ENCODE measurements around the gene DISC1. TPM values are rescaled to one million over a fixed set of nuclear protein-coding genes. Genes with fewer than 3 reads are reported as not detected.
"Not testable (repeated sequence)": the region's sequence is repeated elsewhere in the genome, so short reads cannot be mapped to it uniquely, and the experiment has no call there.

Gene DISC1
- polyA plus RNA-seq, 1 of the 3 experiments (the other 2 are of a cell fraction), result 1.7 TPM

DNA sequence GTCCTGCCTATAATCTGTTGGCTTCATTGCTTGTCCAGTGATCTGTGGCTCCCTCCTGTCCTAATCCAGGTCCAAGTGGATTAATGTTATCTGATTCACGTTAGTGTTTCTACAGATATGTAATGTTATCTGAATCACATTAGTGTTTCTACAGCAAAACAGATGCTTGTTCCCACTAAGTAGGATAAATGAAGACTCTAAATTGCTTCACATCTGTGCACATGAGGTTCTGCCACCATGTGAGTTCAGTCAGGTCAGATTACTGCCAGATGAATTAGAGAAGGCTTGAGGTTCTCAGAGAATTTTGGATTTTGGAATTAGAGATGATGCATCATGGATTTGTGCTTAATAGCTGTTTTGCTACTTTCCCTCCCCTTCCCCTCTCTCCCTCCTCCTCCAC is 13.2 kb downstream of the DISC1 start:
- ChIA-PET CTCF (interaction anchor here (0.6 kb wide), 1 partner anchor 52 kb away, joined by 3 read pairs; no protein-coding TSS in a partner anchor), POLR2A (no interaction called here)
- Histone ChIP-seq H4K20me1 (ENCODE audit: insufficient read depth) (no peaks in the 10 kb centered on the region), H2AFZ (ENCODE audit: low read depth) (no peak overlapping the region), H3K9ac (no peak overlapping the region), H3F3A (replicated peaks; ENCODE audit: insufficient read depth) (peaks cover 3% of the 10 kb centered on the region), H3K9me3 (no peaks in the 10 kb centered on the region), H3K4me3 (ENCODE audit: low read depth in 2 of 2, low read length in 1 of 2) (no peak overlapping the region), H3K4me2 (no peak overlapping the region), H3K9me2 (no peaks in the 10 kb centered on the region), H3K79me2 (ENCODE audit: insufficient read depth) (0 out of 2 replicates have a peak, but pooled peaks cover 4% of the 10 kb centered on the region), H3K36me3 (replicated peaks in 1 of 2; ENCODE audit: control insufficient read depth in 1 of 2, insufficient read depth in 2 of 2, low read length in 1 of 2) (no peaks in the 10 kb centered on the region), H3K27me3 (ENCODE audit: insufficient read depth) (no peaks in the 10 kb centered on the region), H3K27ac (ENCODE audit: low read depth in 2 of 2, low read length in 1 of 2) (no peak overlapping the region), H3K4me1 (ENCODE audit: control insufficient read depth in 1 of 2, insufficient read depth in 2 of 2, low read depth in 1 of 2, low read length in 1 of 2) (peaks cover 0 to 20% of the 10 kb centered on the region in 2 experiments; a peak in 1 of 4 replicates)
- TF ChIP-seq USF1 (IDR thresholded peaks at IDR 0.05; ENCODE audit: borderline replicate concordance, low read depth), result no peak
- TF ChIP-seq MXI1 (IDR thresholded peaks at IDR 0.05; ENCODE audit: low read depth, low read length), result peak; percentile 59; the same call in 1 of the 2 replicates
- TF ChIP-seq GATA2 (CRISPR knock-in tag; IDR thresholded peaks at IDR 0.05), result peak; percentile 91
- TF ChIP-seq REST (IDR thresholded peaks at IDR 0.05; ENCODE audit: low read depth, low read length), result no peak
- TF ChIP-seq TAF1 (IDR thresholded peaks at IDR 0.05; ENCODE audit: borderline replicate concordance, low read depth, low read length), result no peak
- no peak for TF ChIP-seq IRF3 (IDR thresholded peaks at IDR 0.05; ENCODE audit: low read depth, low read length)
- TF ChIP-seq CHD2 (IDR thresholded peaks at IDR 0.05; ENCODE audit: low read length, partially characterized antibody), result peak; percentile 53
- TF ChIP-seq RCOR1 (IDR thresholded peaks at IDR 0.05; ENCODE audit: low read length), result peak; percentile 99
- peak in 1 of 2 experiments; percentile 86; a peak in 2 of 4 replicates for TF ChIP-seq EP300 (IDR thresholded peaks at IDR 0.05; ENCODE audit: borderline replicate concordance in 1 of 2, low read depth in 1 of 2, low read length in 1 of 2)
- no peak for TF ChIP-seq SIN3A (IDR thresholded peaks at IDR 0.05; ENCODE audit: borderline replicate concordance, low read depth, low read length)
- peak; percentile 69 for DNase-seq
- WGBS (ENCODE audit: low lambda C conversion rate), result 26% methylated on average over 1 of the region's 1 CpG

DNA sequence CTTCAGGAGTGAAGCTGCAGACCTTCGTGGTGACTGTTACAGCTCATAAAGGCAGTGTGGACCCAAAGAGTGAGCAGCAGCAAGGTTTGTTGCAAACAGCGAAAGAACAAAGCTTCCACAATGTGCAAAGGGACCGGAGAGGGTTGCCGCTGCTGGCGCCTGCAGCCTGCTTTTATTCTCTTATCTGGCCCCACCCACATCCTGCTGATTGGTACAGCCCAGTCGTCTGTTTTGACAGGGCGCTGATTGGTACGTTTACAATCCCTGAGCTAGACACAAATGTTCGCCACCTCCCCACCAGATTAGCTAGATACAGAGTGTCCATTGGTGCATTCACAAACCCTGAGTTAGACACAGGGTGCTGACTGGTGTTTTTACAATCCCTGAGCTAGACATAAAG is 14.9 kb downstream of the DISC1 start:
- H3K9me3 ChIP-seq; H3F3A ChIP-seq (replicated peaks; ENCODE audit: insufficient read depth); H3K4me2 ChIP-seq; CTCF ChIA-PET; H3K27ac ChIP-seq (ENCODE audit: low read depth in 2 of 2, low read length in 1 of 2); H3K27me3 ChIP-seq (ENCODE audit: insufficient read depth); H3K9ac ChIP-seq; H3K36me3 ChIP-seq (replicated peaks in 1 of 2; ENCODE audit: control insufficient read depth in 1 of 2, insufficient read depth in 2 of 2, low read length in 1 of 2); H2AFZ ChIP-seq (ENCODE audit: low read depth); H3K9me2 ChIP-seq; DNase-seq; H4K20me1 ChIP-seq (ENCODE audit: insufficient read depth); POLR2A ChIA-PET; H3K4me3 ChIP-seq (ENCODE audit: low read depth in 2 of 2, low read length in 1 of 2); H3K79me2 ChIP-seq (ENCODE audit: insufficient read depth): not testable (repeated sequence)
- peaks cover 0 to 17% of the 10 kb centered on the region in 2 experiments; a peak in 1 of 4 replicates for H3K4me1 ChIP-seq (ENCODE audit: control insufficient read depth in 1 of 2, insufficient read depth in 2 of 2, low read depth in 1 of 2, low read length in 1 of 2)
- 86% methylated on average over 9 of the region's 9 CpGs for WGBS (ENCODE audit: low lambda C conversion rate)

DNA sequence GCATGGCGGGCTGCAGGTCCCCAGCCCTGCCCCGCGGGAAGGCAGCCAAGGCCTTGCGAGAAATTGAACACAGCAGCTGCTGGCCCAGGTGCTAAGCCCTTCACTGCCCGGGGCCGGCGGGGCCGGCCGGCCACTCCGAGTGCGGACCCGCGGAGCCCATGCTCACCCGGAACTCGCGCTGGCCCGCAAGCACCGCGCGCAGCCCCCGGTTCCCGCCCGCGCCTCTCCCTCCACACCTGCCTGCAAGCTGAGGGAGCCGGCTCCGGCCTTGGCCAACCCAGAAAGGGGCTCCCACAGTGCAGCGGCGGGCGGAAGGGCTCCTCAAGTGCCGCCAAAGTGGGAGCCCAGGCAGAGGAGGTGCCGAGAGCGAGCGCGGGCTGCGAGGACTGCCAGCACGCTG is 15.5 kb downstream of the DISC1 start:
- H3K9me2 ChIP-seq; H3K27ac ChIP-seq (ENCODE audit: low read depth in 2 of 2, low read length in 1 of 2); H2AFZ ChIP-seq (ENCODE audit: low read depth); H3K36me3 ChIP-seq (replicated peaks in 1 of 2; ENCODE audit: control insufficient read depth in 1 of 2, insufficient read depth in 2 of 2, low read length in 1 of 2); H4K20me1 ChIP-seq (ENCODE audit: insufficient read depth); CTCF ChIA-PET; H3F3A ChIP-seq (replicated peaks; ENCODE audit: insufficient read depth); H3K9ac ChIP-seq; H3K4me2 ChIP-seq; H3K27me3 ChIP-seq (ENCODE audit: insufficient read depth); H3K4me3 ChIP-seq (ENCODE audit: low read depth in 2 of 2, low read length in 1 of 2); H3K79me2 ChIP-seq (ENCODE audit: insufficient read depth); H3K9me3 ChIP-seq; DNase-seq: not testable (repeated sequence)
- H3K4me1 ChIP-seq (ENCODE audit: control insufficient read depth in 1 of 2, insufficient read depth in 2 of 2, low read depth in 1 of 2, low read length in 1 of 2), result peaks cover 0 to 17% of the 10 kb centered on the region in 2 experiments; a peak in 1 of 4 replicates
- WGBS (ENCODE audit: low lambda C conversion rate), result 93% methylated on average over 12 of the region's 36 CpGs
- POLR2A ChIA-PET, result interaction anchor here (0.6 kb wide), 1 partner anchor 125 kb away, joined by 3 read pairs; no protein-coding TSS in a partner anchor

All from SK-N-SH (cell line).